Endothelial cell of umbilical vein (primary cell): ENCODE measurements around the gene ARHGEF16. TPM values are rescaled to one million over a fixed set of nuclear protein-coding genes. Genes with fewer than 3 reads are reported as not detected.

Source experiments
- BruUV-seq: library from RNA; stranded (reverse); fragments of 400-500 nt; replicated peaks from 2 replicates; lab custom pipeline; 2021; lab: Mats Ljungman, UMichigan
- CTCF ChIA-PET: fragments of 300-600, 350-600 bp; sonication (Branson Sonifier 250); formaldehyde crosslinking; loops from one replicate; lab custom pipeline; 2021; ENCODE audit warnings: antibody characterized with exemption, inconsistent platforms; lab: Charles Lee
- POLR2A ChIA-PET: fragments of 300-600, 350-600 bp; sonication (Branson Sonifier 250); formaldehyde crosslinking; loops from one replicate; lab custom pipeline; 2021; ENCODE audit warnings: antibody characterized with exemption, inconsistent platforms; lab: Charles Lee
- DNase-seq: peaks from one replicate; pipeline ENCODE4 v3.0.0-alpha.2; 2011; ENCODE audit warnings: low read depth, low spot score
- FAIRE-seq: peaks from 2 replicates; lab custom pipeline; 2011; peaks lifted over from hg19 to GRCh38; lab: Jason Lieb, UNC
- H2AFZ ChIP-seq: 2 replicates; pipeline ENCODE4 v1.6.0; 2012; ENCODE audit warnings: low read depth, low read length, control low read depth, inconsistent platforms
- H3K27ac ChIP-seq: 2 replicates; pipeline ENCODE4 v1.5.1; 2011; ENCODE audit warnings: low read depth, mild to moderate bottlenecking, control low read depth, low read length, moderate library complexity; ENCODE audit not compliant: insufficient read depth
- H3K27me3 ChIP-seq, 2 experiments: 2 replicates each; pipeline versions ENCODE4 v1.6.0 to v1.6.1; 2011; ENCODE audit warnings: low read length in 2 of 2, mixed read lengths in 1 of 2; ENCODE audit not compliant: control insufficient read depth in 2 of 2, insufficient read depth in 2 of 2
- H3K36me3 ChIP-seq, 2 experiments: 2 replicates in 1 of 2; 3 replicates in 1 of 2; pipeline ENCODE4 v1.5.1; 2011; ENCODE audit warnings: low read length in 2 of 2, mild to moderate bottlenecking in 1 of 2, moderate library complexity in 1 of 2; ENCODE audit not compliant: control insufficient read depth in 2 of 2, insufficient read depth in 2 of 2; ENCODE audit errors: extremely low read depth in 1 of 2
- H3K4me1 ChIP-seq: 3 replicates; pipeline ENCODE4 v1.5.1; 2011; ENCODE audit warnings: mild to moderate bottlenecking, low read length; ENCODE audit not compliant: control insufficient read depth, insufficient read depth; ENCODE audit errors: extremely low read depth
- H3K4me2 ChIP-seq: 2 replicates; pipeline ENCODE4 v1.6.1; 2011; ENCODE audit warnings: low read length, control low read depth, mixed read lengths; ENCODE audit not compliant: insufficient read depth
- H3K4me3 ChIP-seq, 3 experiments: fragments of 200-600 bp in 1 of 3; sonication (generic), shearing (Covaris generic) in 1 of 3; replicated peaks in 1 of 3; 2 replicates each; pipeline ENCODE4 v1.5.1; 2011 to 2016; ENCODE audit warnings: control low read depth in 3 of 3, low read length in 3 of 3, mild to moderate bottlenecking in 2 of 3, inconsistent platforms in 1 of 3, low read depth in 1 of 3, moderate library complexity in 1 of 3; ENCODE audit not compliant: insufficient read depth in 1 of 3
- H3K79me2 ChIP-seq: 2 replicates; pipeline ENCODE4 v1.6.0; 2012; ENCODE audit warnings: low read length, inconsistent platforms; ENCODE audit not compliant: control insufficient read depth, insufficient read depth
- H3K9ac ChIP-seq: replicated peaks from 2 replicates; pipeline ENCODE3; 2011; ENCODE audit warnings: low read length, control low read depth; ENCODE audit not compliant: insufficient read depth; ENCODE audit errors: extremely low read depth
- H3K9me1 ChIP-seq: replicated peaks from 3 replicates; pipeline ENCODE4 v1.6.0; 2011; ENCODE audit warnings: mild to moderate bottlenecking, low read length; ENCODE audit not compliant: control insufficient read depth, insufficient read depth; ENCODE audit errors: extremely low read depth
- H3K9me3 ChIP-seq: replicated peaks from 2 replicates; pipeline ENCODE4 v1.5.1; 2012; ENCODE audit warnings: low read length, inconsistent platforms; ENCODE audit not compliant: control insufficient read depth, insufficient read depth
- H4K20me1 ChIP-seq: replicated peaks from 2 replicates; pipeline ENCODE3; 2011; ENCODE audit warnings: mild to moderate bottlenecking, low read length; ENCODE audit not compliant: control insufficient read depth, insufficient read depth; ENCODE audit errors: extremely low read depth
- EZH2 ChIP-seq: IDR thresholded peaks from 2 replicates; pipeline ENCODE4 v1.6.1; 2012; ENCODE audit warnings: borderline replicate concordance, low read depth, mild to moderate bottlenecking, moderate library complexity, low read length, inconsistent platforms; ENCODE audit not compliant: severe bottlenecking
- FOS ChIP-seq: IDR thresholded peaks from 2 replicates; pipeline ENCODE4 v1.6.1; 2011; ENCODE audit warnings: mild to moderate bottlenecking, low read length, moderate library complexity, borderline replicate concordance; ENCODE audit not compliant: insufficient read depth
- GATA2 ChIP-seq: IDR thresholded peaks from 2 replicates; pipeline ENCODE4 v1.7.0; 2011; ENCODE audit warnings: low read depth, mild to moderate bottlenecking, moderate library complexity, mixed read lengths, low read length; ENCODE audit not compliant: insufficient read length, insufficient read depth
- JUN ChIP-seq: IDR thresholded peaks from 2 replicates; pipeline ENCODE4 v1.6.1; 2011; ENCODE audit warnings: borderline replicate concordance, low read depth; ENCODE audit not compliant: insufficient read length, insufficient read depth
- MYC ChIP-seq: IDR thresholded peaks from one replicate; pipeline ENCODE4 v1.6.1; 2011; ENCODE audit warnings: mild to moderate bottlenecking, low read depth, low read length
- POLR2A ChIP-seq: IDR thresholded peaks from 2 replicates; pipeline ENCODE4 v1.6.1; 2012; ENCODE audit warnings: low read depth, mild to moderate bottlenecking, control low read depth, low read length
- POLR2AphosphoS5 ChIP-seq: IDR thresholded peaks from 2 replicates; pipeline ENCODE4 v1.6.1; 2012; ENCODE audit warnings: low read depth, mild to moderate bottlenecking, control low read depth, low read length, moderate library complexity; ENCODE audit not compliant: insufficient read depth
- dilution Hi-C: fragments of 300-500 bp; cut with MboI; formaldehyde crosslinking; loops from one replicate; pipeline ENCODE4 v1.15.0; 2019; ENCODE audit warnings: low sequenced_read_pairs; ENCODE audit not compliant: extremely low pct_ligation_motif_present
- intact Hi-C: fragments of 100-400 bp; cut with micrococcal nuclease; formaldehyde crosslinking; loops from one replicate; pipeline ENCODE4 v1.10.0; 2022
- polyA plus RNA-seq, 4 experiments: library from polyadenylated mRNA; depleted of rRNA in 3 of 4; stranded (reverse) in 3 of 4; unstranded in 1 of 4; fragments of >200 nt; gene quantifications; 2 replicates each; pipeline versions ENCODE4 v1.2.1 to v1.2.3, GENCODE V29; 2011 to 2012; ENCODE audit warnings: missing spikeins in 1 of 4
- total RNA-seq: library from RNA; stranded (reverse); gene quantifications from 2 replicates; pipeline ENCODE4 v1.2.3, GENCODE V29; 2021
- TF ChIP-seq, protein P1 (sequence below), 2 donors: IDR thresholded peaks; 1 replicate in 1 of 2; 2 replicates in 1 of 2; pipeline ENCODE4 v1.5.1; 2011; ENCODE audit warnings: low read length in 2 of 2, mild to moderate bottlenecking in 2 of 2, moderate library complexity in 2 of 2, control low read depth in 1 of 2, inconsistent platforms in 1 of 2, low read depth in 1 of 2; ENCODE audit not compliant: insufficient read depth in 1 of 2; ENCODE audit errors: extremely low read depth in 1 of 2
- TF ChIP-seq, protein P2 (sequence below): IDR thresholded peaks from 2 replicates; pipeline ENCODE4 v1.6.1; 2011; ENCODE audit not compliant: insufficient read depth, insufficient read length

The ARHGEF16 gene
- total and polyA plus RNA-seq, 2 donors (not counting 3 experiments of a cell fraction or from before 2014, with no cell fraction given) = 0.52 to 1.3 TPM

DNA sequence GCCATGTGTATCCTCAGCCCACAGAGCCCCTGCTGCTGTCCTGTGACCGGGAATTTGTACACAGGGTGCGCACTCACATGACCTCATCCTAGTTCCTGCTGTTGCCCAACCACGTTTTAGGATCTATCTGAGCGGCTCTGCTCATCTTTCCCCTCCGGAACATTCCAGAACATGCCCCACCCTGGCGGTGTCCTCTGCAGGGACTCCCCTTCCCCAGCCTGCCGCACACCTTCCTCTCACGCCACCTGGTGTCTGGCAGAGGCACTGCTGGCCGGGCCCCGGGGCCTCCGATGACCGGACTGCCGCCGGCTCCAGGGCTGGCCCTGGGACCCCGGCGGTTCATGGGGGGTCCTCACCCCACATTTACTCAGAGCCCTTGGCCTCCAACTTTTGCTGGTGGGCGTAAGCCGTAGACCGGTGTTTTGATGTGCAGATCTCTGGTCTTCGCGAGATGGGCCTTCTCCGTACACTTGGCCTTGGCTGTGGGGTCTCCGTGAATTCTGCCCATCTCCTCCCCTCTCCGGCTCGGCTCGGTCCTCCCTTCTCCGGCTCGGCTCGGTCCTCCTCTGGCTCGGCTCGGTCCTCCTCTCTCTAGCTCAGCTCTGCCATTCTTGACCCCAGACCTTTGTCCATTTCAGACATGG, 29.5 kb downstream of the ARHGEF16 start:
- intact Hi-C loops (loop anchor here (1.0 kb wide), 1 partner anchor 31 kb away; no protein-coding TSS in a partner anchor), dilution Hi-C loops (no loop called here)
- H3K9me3 ChIP-seq = no peaks in the 10 kb centered on the region
- H3K4me2 ChIP-seq = no peak overlapping the region
- no peak overlapping the region for H3K27ac ChIP-seq
- CTCF ChIA-PET = interaction anchor here (1.0 to 3.5 kb wide), 3 partner anchors 31 to 241 kb away, joined by 3 to 57 read pairs (median 13); no protein-coding TSS in a partner anchor
- TF ChIP-seq, protein P1, sequence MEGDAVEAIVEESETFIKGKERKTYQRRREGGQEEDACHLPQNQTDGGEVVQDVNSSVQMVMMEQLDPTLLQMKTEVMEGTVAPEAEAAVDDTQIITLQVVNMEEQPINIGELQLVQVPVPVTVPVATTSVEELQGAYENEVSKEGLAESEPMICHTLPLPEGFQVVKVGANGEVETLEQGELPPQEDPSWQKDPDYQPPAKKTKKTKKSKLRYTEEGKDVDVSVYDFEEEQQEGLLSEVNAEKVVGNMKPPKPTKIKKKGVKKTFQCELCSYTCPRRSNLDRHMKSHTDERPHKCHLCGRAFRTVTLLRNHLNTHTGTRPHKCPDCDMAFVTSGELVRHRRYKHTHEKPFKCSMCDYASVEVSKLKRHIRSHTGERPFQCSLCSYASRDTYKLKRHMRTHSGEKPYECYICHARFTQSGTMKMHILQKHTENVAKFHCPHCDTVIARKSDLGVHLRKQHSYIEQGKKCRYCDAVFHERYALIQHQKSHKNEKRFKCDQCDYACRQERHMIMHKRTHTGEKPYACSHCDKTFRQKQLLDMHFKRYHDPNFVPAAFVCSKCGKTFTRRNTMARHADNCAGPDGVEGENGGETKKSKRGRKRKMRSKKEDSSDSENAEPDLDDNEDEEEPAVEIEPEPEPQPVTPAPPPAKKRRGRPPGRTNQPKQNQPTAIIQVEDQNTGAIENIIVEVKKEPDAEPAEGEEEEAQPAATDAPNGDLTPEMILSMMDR (IDR thresholded peaks at IDR 0.05; ENCODE audit: extremely low read depth in 1 of 2, insufficient read depth in 1 of 2, low read depth in 1 of 2, low read length in 2 of 2) = peak; percentile 76 to 91
- TF ChIP-seq POLR2AphosphoS5 (peak; percentile 5), JUN (no peak)
- H4K20me1 ChIP-seq = no peaks in the 10 kb centered on the region
- FAIRE-seq (peak; percentile 12), DNase-seq (peak; percentile 25)
- no peak overlapping the region for H3K4me3 ChIP-seq
- no peaks in the 10 kb centered on the region for H3K27me3 ChIP-seq
- H3K36me3 ChIP-seq = no peaks in the 10 kb centered on the region
- no peak overlapping the region for H3K9ac ChIP-seq
- no peaks in the 10 kb centered on the region for H3K9me1 ChIP-seq
- H2AFZ ChIP-seq = no peak overlapping the region
- no TSS peak for BruUV-seq
- no peaks in the 10 kb centered on the region for H3K4me1 ChIP-seq
- POLR2A ChIA-PET = no interaction called here
- H3K79me2 ChIP-seq = no peaks in the 10 kb centered on the region

DNA sequence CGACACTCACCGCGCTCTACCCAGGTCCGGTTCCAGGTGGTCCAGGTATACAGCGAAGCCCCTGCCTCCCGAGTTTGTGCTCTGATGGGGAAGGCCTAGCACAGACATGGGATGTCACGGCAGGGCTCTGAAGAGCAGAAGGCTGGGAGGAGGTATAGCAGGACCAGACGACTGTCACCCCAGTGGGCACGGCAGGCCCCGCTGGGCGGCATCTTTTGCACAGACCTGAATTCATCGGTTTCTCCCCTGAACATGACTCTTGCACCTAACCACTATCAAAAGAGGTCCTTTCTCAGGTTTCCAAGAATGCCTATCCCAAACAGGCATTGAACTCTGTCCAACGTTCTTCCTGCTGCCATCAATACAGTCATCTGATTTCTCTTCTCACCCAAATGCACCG, 30.6 kb downstream of the ARHGEF16 start:
- dilution Hi-C loops = no loop called here
- no peak overlapping the region for H3K9ac ChIP-seq
- intact Hi-C loops = no loop called here
- DNase-seq (no peak), FAIRE-seq (no peak)
- CTCF ChIA-PET = interaction anchor here (1.0 to 3.5 kb wide), 5 partner anchors 13 to 240 kb away, joined by 3 to 57 read pairs (median 7); no protein-coding TSS in a partner anchor
- no peak overlapping the region for H3K4me2 ChIP-seq
- no peaks in the 10 kb centered on the region for H3K9me3 ChIP-seq
- no peaks in the 10 kb centered on the region for H3K27me3 ChIP-seq
- no peaks in the 10 kb centered on the region for H4K20me1 ChIP-seq
- H3K4me1 ChIP-seq = no peaks in the 10 kb centered on the region
- H3K79me2 ChIP-seq = no peaks in the 10 kb centered on the region
- no TSS peak for BruUV-seq
- TF ChIP-seq POLR2A (no peak), EZH2 (no peak), GATA2 (no peak), POLR2AphosphoS5 (no peak), MYC (no peak), JUN (no peak), FOS (no peak)
- TF ChIP-seq, protein P1 (IDR thresholded peaks at IDR 0.05; ENCODE audit: extremely low read depth in 1 of 2, insufficient read depth in 1 of 2, low read depth in 1 of 2, low read length in 2 of 2) = no peak
- TF ChIP-seq, protein P2, sequence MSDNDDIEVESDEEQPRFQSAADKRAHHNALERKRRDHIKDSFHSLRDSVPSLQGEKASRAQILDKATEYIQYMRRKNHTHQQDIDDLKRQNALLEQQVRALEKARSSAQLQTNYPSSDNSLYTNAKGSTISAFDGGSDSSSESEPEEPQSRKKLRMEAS = no peak
- no peak overlapping the region for H3K4me3 ChIP-seq
- H3K27ac ChIP-seq = no peak overlapping the region
- no peaks in the 10 kb centered on the region for H3K36me3 ChIP-seq
- H3K9me1 ChIP-seq = no peaks in the 10 kb centered on the region
- H2AFZ ChIP-seq = no peak overlapping the region
- POLR2A ChIA-PET = no interaction called here
